SK-N-SH (cell line): ENCODE data around the gene JAZF1.

ENCODE experiments used
- EP300 ChIP-seq, 2 experiments: IDR thresholded peaks; 2 replicates each; pipeline versions ENCODE4 v1.4.0 to v1.6.1; 2012; ENCODE audit warnings: borderline replicate concordance in 1 of 2, low read depth in 1 of 2, low read length in 1 of 2
- GABPA ChIP-seq: IDR thresholded peaks from 2 replicates; pipeline ENCODE4 v1.4.0; 2012; ENCODE audit warnings: low read depth, mild to moderate bottlenecking
- NRF1 ChIP-seq: IDR thresholded peaks from 2 replicates; pipeline ENCODE4 v1.6.1; 2012; ENCODE audit warnings: low read depth, mild to moderate bottlenecking, low read length
- TF ChIP-seq, protein P1 (sequence below): fragments of 200-600 bp; sonication (generic); IDR thresholded peaks from 2 replicates; pipeline ENCODE4 v1.6.1; 2017; ENCODE audit warnings: antibody characterized with exemption, mild to moderate bottlenecking, moderate library complexity

GRCh38 chr7:27788437-27788836, 392.2 kb downstream of the JAZF1 start:
- TF ChIP-seq NRF1 (no peak), GABPA (no peak), EP300 (IDR thresholded peaks at IDR 0.05; ENCODE audit: borderline replicate concordance in 1 of 2, low read depth in 1 of 2, low read length in 1 of 2) (no peak)
- TF ChIP-seq, protein P1, sequence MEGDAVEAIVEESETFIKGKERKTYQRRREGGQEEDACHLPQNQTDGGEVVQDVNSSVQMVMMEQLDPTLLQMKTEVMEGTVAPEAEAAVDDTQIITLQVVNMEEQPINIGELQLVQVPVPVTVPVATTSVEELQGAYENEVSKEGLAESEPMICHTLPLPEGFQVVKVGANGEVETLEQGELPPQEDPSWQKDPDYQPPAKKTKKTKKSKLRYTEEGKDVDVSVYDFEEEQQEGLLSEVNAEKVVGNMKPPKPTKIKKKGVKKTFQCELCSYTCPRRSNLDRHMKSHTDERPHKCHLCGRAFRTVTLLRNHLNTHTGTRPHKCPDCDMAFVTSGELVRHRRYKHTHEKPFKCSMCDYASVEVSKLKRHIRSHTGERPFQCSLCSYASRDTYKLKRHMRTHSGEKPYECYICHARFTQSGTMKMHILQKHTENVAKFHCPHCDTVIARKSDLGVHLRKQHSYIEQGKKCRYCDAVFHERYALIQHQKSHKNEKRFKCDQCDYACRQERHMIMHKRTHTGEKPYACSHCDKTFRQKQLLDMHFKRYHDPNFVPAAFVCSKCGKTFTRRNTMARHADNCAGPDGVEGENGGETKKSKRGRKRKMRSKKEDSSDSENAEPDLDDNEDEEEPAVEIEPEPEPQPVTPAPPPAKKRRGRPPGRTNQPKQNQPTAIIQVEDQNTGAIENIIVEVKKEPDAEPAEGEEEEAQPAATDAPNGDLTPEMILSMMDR, result no peak
